GM12892 (cell line): ENCODE data around the gene CEMIP.

Experiments used
- POLR2A ChIP-seq: IDR thresholded peaks from 2 replicates; pipeline ENCODE4 v1.6.1; 2011; ENCODE audit warnings: low read depth, low read length, control low read depth
- POLR2AphosphoS5 ChIP-seq: IDR thresholded peaks from 2 replicates; pipeline ENCODE4 v1.6.1; 2011; ENCODE audit warnings: low read depth, low read length, control low read depth

GRCh38 chr15:80992006-80992405 lies 212.8 kb downstream of the CEMIP start:
- TF ChIP-seq POLR2AphosphoS5 (no peak), POLR2A (no peak)
